Activated CD8-positive, alpha-beta memory T cell treated with anti-CD3 and anti-CD28 coated beads, Interleukin-2, amount 50 U/mL, for 4 hours (primary cell): ENCODE results near the gene NUDCD2.
A peak's percentile ranks its signal among the peaks of the same experiment; 100 is the strongest.

Source experiments
- DNase-seq: peaks from one replicate; pipeline ENCODE4 v3.0.0-alpha.2; 2020

The NUDCD2 gene

DNA sequence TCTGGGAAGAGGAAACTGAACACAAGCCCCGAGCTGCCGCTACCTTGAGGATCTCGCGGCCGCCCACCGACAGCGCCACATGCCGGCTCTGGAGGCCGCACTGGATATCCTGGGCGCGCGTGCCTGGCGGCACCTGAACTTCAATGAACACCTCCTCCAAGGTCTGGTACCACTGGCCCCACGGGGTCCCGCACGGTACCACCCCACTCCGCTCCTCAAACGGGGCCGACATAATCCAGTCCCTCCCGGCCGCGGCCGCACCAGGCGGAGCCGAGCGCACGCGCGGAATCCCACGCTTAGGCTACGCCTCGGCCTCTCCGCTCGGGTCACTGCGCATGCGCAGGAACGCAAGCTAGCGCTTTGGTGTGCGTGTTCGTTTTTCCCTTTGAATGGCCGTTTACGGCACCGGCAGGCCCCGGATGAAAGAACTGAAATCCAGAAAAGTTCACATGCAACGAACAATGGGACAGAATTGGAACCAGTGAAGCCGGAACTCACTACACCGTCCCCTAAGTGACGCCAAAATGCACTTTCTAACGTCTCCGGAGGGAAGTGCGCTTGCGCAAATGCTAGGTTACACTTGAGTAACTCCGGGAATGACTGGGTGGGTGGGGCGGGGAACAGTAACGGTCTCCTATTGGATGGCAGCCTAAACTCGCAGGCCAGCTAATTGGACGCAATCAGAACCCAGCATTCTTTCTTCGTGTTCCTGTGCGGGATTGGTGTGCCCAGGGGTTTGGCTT is at the start of gene NUDCD2:
NUDCD2 (minus strand) TSS at position 284 of the 743 bp plus-strand sequence; CDS start at position 232, 52 bp downstream.
- peak; percentile 93 for DNase-seq

DNA sequence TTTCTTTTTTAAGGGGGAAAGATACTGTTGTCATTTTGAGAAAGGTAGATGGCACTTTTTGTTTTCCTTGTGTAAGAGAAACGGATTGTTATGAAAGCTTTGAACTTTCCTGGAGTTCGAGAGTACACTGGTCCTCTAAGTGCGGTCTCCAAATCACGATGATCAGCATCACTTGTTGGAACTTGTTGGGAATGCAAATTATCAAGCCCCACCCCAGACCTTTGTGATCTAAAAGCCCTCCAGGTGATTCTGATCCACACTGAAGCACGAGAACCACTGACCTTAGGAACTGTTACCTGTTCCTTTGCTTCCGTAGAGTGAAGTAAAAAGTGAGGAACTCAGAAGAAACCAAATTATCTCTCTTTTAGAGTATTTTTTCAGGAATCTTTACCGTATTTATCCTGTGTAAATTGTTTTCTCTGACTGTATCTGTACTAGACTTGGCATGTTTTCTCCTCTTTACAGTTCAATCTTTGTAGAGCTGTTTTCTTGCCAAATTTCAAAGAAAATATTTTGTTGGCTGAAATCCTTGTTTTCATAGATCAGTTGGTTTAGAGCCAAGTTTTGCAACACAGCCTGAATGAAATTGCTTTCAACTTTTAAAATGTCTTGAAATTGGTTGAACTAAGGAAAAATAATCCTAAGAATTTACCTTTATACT is 49.5 kb upstream of the NUDCD2 start:
- DNase-seq: no peak

- DNase-seq: no peak
These were observed 48.9 kb upstream of the NUDCD2 start for GRCh38 chr5:163508753-163509152.

DNA sequence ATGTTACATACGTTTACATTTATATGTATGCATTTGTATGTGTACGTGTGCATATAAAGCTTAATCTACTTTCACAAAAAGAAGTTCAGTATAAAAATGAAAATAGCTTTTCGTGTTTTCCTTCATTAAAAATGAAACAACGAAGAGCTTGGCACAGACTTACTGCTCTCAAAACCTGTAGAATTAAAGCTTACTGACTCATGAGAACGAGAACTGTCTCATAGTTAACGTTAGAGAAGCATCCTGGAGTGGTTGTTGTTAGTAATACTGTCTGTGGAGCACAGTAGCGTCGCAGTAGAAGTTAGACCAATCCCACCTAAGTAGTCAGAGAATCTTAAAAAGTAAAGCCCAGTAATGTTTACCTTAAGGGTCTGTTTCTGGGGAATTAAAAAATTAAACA is 46.8 kb upstream of the NUDCD2 start:
- no peak for DNase-seq

DNA sequence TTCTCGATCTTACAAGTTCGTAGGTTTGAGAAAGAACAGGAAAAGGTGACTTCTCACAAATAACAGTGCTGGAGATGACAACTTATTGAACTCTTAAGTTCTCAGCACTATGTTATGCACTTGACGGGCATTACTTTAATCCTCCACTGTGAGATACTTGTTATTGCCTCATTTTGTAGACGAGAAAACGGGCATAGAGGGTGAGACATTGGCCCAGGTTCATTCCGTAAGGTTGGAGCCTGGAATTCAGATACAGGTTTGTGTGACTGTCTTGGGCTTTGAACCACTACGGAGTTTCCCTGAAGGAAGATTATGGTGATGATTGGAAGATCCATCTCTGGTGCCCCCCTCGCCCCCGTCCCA is 46.2 kb upstream of the NUDCD2 start:
- no peak for DNase-seq

DNA sequence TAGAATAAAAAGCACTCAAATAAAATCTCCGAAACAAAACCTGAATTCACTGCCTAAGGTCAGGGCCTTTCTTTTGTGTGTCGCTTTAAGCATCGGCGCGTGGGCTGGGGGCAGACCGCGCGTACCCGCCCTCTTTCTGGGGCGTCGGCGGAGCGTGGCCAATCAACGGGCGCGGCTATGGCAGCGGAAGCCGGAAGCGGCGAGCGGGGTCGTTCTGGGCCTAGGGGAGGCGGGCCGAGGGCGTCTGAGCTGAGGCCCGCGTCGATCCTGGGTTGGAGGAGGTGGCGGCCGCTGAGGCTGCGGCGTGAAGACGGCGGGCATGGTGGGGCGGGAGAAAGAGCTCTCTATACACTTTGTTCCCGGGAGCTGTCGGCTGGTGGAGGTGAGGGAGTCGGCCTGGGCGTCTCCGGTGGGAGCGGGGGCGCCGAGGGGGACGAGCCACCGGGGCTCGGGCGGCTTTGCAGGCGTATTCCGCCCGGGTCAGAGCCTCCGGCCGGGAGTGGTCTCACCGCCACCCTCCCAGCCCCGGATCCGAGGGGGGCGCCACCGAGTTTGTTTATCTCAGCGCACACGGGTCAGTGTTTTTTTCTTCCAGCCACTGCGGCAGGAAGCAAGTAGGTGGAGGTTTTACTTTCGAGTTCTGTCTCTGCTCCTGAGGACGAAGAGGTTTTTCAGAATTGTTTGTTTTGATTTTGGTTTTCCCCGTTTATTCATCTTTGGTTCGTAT is 45.6 kb upstream of the NUDCD2 start, which contains the start of gene MAT2B:
MAT2B (plus strand) TSS at position 252 of the 727 bp plus-strand sequence; CDS start at position 320, 68 bp downstream.
- DNase-seq: peak; percentile 96

DNA sequence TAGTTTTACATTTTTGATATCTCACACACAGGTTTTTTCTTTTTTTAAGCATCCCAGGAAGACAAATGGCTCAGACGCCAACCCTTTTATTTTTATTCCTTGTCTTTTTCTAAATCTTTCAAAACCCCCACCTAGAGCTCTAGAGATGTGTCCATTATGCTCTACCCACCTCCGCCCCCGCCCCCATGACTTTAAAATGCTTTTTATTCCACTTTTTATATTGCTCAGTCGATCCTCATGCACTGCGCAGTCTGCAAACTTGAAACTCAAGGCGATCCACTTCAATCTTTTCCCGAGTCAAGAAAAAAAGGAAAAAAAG is 45.1 kb upstream of the NUDCD2 start:
- no peak for DNase-seq

DNA sequence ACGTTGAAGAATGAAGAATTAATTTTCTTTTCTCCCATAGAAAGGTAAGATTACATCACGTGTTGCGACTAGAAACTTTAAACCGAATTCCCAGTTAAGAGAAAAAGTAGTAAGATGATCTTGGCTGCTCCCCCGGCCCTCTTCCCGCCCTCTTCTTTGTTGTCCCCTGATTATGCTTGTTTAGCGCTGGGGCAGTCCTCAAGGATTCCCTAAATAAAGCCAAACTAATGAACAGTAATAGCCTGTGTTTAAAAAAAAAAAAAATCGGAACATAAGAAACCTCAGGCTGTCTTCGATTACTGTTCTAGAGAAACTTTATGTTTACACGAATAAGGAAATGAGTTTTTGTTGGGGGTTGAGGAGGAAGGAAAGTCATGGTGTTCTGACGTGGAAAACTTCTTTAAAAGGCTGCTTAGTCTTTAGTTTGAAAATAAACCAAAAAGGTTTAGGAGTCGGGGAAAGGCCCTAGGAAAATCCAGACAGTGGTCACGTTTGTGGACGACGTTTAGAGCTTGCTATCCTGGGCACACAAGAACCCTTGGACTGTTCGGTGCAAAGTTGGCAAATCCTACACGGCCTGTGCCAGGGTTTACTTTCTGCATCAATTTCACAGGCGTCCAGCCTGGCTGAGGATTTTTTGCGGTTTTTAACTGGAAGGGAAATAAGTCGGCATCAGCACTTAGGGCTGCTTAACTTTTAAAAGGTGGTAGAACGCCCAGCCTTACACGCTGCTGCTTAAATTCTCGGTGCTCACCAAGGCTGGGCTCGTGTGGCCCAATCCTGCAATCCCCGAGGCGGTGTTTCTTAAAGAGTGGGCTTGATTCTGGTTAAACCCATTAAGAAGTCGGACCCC is 44.4 kb upstream of the NUDCD2 start:
- no peak for DNase-seq

- peak; percentile 29 for DNase-seq
These were observed 43.5 kb upstream of the NUDCD2 start for GRCh38 chr5:163503106-163504078.

- DNase-seq: no peak
These were observed 42.6 kb upstream of the NUDCD2 start for GRCh38 chr5:163502521-163502920.

- no peak for DNase-seq
These were observed 39.0 kb upstream of the NUDCD2 start for GRCh38 chr5:163498886-163499285.

- DNase-seq: no peak
These were observed 37.4 kb upstream of the NUDCD2 start for GRCh38 chr5:163497315-163497714.

DNA sequence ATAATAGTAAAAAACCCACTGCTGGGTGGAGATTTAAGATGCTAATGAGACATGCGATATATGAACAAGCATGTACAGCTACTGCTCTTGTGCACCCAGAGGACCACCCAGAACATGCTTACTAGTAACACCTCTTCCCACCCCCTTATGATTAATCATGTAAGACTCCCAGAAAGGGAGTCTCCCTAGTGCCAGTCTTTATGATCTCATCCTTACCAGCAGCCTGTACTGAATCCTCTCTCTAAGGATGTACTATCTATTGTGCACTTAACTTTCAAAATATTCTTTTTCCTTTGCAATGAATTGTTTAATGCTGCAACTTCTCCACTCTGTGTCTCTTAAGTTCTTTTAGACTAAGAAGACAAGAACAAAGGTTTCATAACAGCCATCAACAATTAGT is 36.4 kb upstream of the NUDCD2 start:
- DNase-seq: no peak

- no peak for DNase-seq
These were observed 29.8 kb upstream of the NUDCD2 start for GRCh38 chr5:163489745-163490075.

- DNase-seq: no peak
These were observed 29.3 kb upstream of the NUDCD2 start for GRCh38 chr5:163489055-163489744.

DNA sequence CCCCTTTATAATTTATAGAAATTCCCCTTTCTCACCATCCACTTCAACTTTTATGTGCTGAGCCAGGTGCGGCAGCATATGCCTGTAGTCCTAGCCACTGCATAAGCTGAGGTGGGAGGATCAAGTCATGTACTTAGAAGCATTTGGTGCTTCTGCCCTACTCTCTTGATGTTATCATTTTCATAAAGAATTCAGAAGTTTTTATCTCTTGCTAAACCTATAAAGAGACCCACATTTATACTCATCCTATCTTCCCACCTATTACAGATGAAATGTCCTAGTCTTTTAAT is 19.0 kb upstream of the NUDCD2 start:
- DNase-seq: no peak

GRCh38 chr5:163478126-163478981 is 18.5 kb upstream of the NUDCD2 start:
- no peak for DNase-seq

GRCh38 chr5:163475411-163475810 is 15.5 kb upstream of the NUDCD2 start:
- DNase-seq: no peak

GRCh38 chr5:163473635-163474243 is 13.8 kb upstream of the NUDCD2 start:
- DNase-seq: no peak

DNA sequence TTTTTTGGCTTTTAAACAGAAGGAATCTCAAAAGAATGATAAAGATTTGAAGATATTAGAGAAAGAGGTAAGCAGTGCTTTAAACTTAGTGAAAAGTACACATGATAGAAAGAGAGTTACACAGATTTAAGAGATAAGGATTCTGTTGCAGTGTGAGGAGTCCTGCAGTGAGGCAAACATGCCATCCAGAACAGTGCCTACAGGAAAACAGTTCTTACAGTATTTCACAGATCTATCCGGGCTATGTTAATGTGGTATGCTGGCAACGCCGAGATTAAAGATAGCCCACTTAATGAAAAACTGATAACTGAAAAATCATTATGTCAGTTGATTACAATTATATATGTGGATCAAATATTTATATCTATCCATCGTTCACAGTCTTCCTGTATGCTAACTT is 7.8 kb upstream of the NUDCD2 start:
- DNase-seq: no peak
